Neural progenitor cell (in vitro differentiated cells): Measurements from ENCODE around the gene SNAPC2. TPM values are rescaled to one million over a fixed set of nuclear protein-coding genes. Genes with fewer than 3 reads are reported as not detected.

Experiments
- DNase-seq: peaks from one replicate; pipeline ENCODE4 v3.0.0-alpha.2; 2016; ENCODE audit warnings: low spot score
- H2AFZ ChIP-seq: fragments of 200-600 bp; sonication (generic); replicated peaks from 2 replicates; pipeline ENCODE4 v1.6.1; 2016; ENCODE audit warnings: antibody characterized with exemption
- H3F3A ChIP-seq: fragments of 200-600 bp; sonication (generic); 2 replicates; pipeline ENCODE4 v1.6.1; 2016; ENCODE audit warnings: antibody characterized with exemption, low read depth
- H3K27ac ChIP-seq: fragments of 200-600 bp; sonication (generic); 2 replicates; pipeline ENCODE4 v1.5.1; 2016; ENCODE audit warnings: mild to moderate bottlenecking
- H3K27me3 ChIP-seq: fragments of 200-600 bp; sonication (generic); 2 replicates; pipeline ENCODE4 v1.6.1; 2016; ENCODE audit warnings: mild to moderate bottlenecking, moderate library complexity
- H3K36me3 ChIP-seq: fragments of 200-600 bp; sonication (generic); 2 replicates; pipeline ENCODE4 v1.5.1; 2016
- H3K4me1 ChIP-seq: fragments of 200-600 bp; sonication (generic); 2 replicates; pipeline ENCODE4 v1.6.1; 2016; ENCODE audit warnings: mixed run types
- H3K4me2 ChIP-seq: fragments of 200-600 bp; sonication (generic); 2 replicates; pipeline ENCODE4 v1.6.1; 2016
- H3K4me3 ChIP-seq: fragments of 200-600 bp; sonication (generic); 2 replicates; pipeline ENCODE4 v1.5.1; 2016
- H3K79me2 ChIP-seq: fragments of 200-600 bp; sonication (generic); 2 replicates; pipeline ENCODE4 v1.6.1; 2016; ENCODE audit warnings: low read depth
- H3K9ac ChIP-seq: fragments of 200-600 bp; sonication (generic); 2 replicates; pipeline ENCODE4 v1.6.1; 2016
- H3K9me3 ChIP-seq: fragments of 200-600 bp; sonication (generic); 2 replicates; pipeline ENCODE4 v1.5.1; 2016; ENCODE audit warnings: low read depth
- H4K20me1 ChIP-seq: fragments of 200-600 bp; sonication (generic); 2 replicates; pipeline ENCODE4 v1.6.1; 2016; ENCODE audit warnings: low read depth
- H3K27ac Mint-ChIP-seq: 3 replicates; pipeline ENCODE4 v1.8.0; 2021; ENCODE audit warnings: mixed read lengths
- H3K27me3 Mint-ChIP-seq: 2 replicates; pipeline ENCODE4 v1.8.0; 2022; ENCODE audit warnings: low read depth, mild to moderate bottlenecking, inconsistent platforms, moderate library complexity, mixed read lengths; ENCODE audit not compliant: insufficient read depth
- H3K36me3 Mint-ChIP-seq: 3 replicates; pipeline ENCODE4 v1.8.0; 2021; ENCODE audit warnings: mixed read lengths
- H3K4me1 Mint-ChIP-seq: 3 replicates; pipeline ENCODE4 v1.8.0; 2021; ENCODE audit warnings: mixed read lengths
- H3K4me3 Mint-ChIP-seq: 3 replicates; pipeline ENCODE4 v1.8.0; 2021; ENCODE audit warnings: mild to moderate bottlenecking, moderate library complexity, mixed read lengths
- H3K9me3 Mint-ChIP-seq: 3 replicates; pipeline ENCODE4 v1.8.0; 2020; ENCODE audit warnings: mixed read lengths
- EZH2 ChIP-seq: fragments of 200-600 bp; sonication (generic); IDR thresholded peaks from 2 replicates; pipeline ENCODE4 v1.6.1; 2017; ENCODE audit warnings: antibody characterized with exemption, mild to moderate bottlenecking, moderate library complexity
- EZH2phosphoT487 ChIP-seq: fragments of 200-600 bp; sonication (generic); IDR thresholded peaks from 2 replicates; pipeline ENCODE4 v1.6.1; 2017; ENCODE audit warnings: antibody characterized with exemption
- total RNA-seq: library from RNA; depleted of rRNA; stranded (reverse); fragments of >200 nt; gene quantifications from 2 replicates; pipeline ENCODE4 v1.2.3, GENCODE V29; 2015; ENCODE audit warnings: low replicate concordance
- TF ChIP-seq, protein P1 (sequence below): fragments of 200-600 bp; sonication (generic); IDR thresholded peaks from 2 replicates; pipeline ENCODE4 v1.5.1; 2017; ENCODE audit warnings: antibody characterized with exemption, mild to moderate bottlenecking

Gene SNAPC2
- total RNA-seq, 1 donor from 2014 or later = 5.7 TPM

GRCh38 chr19:7911508-7912143, 8.5 kb upstream of the SNAPC2 start:
- H3F3A ChIP-seq = peaks cover 9% of the 10 kb centered on the region
- Mint-ChIP-seq H3K27ac (no peak overlapping the region), H3K4me3 (no peak overlapping the region), H3K4me1 (peaks cover 3% of the 10 kb centered on the region), H3K36me3 (peaks cover 12% of the 10 kb centered on the region), H3K27me3 (peaks cover 21% of the 10 kb centered on the region), H3K9me3 (no peaks in the 10 kb centered on the region)
- no peak overlapping the region for H3K9ac ChIP-seq
- no peak overlapping the region for H3K4me2 ChIP-seq
- H3K27me3 ChIP-seq = peaks cover 32% of the 10 kb centered on the region
- H2AFZ ChIP-seq = no peak overlapping the region
- H3K9me3 ChIP-seq = no peaks in the 10 kb centered on the region
- H3K79me2 ChIP-seq = peaks cover 11% of the 10 kb centered on the region
- peaks cover 7% of the 10 kb centered on the region for H3K4me1 ChIP-seq
- peaks cover 47% of the 10 kb centered on the region for H4K20me1 ChIP-seq
- no peak for TF ChIP-seq EZH2phosphoT487
- no peak for TF ChIP-seq EZH2
- TF ChIP-seq, protein P1, sequence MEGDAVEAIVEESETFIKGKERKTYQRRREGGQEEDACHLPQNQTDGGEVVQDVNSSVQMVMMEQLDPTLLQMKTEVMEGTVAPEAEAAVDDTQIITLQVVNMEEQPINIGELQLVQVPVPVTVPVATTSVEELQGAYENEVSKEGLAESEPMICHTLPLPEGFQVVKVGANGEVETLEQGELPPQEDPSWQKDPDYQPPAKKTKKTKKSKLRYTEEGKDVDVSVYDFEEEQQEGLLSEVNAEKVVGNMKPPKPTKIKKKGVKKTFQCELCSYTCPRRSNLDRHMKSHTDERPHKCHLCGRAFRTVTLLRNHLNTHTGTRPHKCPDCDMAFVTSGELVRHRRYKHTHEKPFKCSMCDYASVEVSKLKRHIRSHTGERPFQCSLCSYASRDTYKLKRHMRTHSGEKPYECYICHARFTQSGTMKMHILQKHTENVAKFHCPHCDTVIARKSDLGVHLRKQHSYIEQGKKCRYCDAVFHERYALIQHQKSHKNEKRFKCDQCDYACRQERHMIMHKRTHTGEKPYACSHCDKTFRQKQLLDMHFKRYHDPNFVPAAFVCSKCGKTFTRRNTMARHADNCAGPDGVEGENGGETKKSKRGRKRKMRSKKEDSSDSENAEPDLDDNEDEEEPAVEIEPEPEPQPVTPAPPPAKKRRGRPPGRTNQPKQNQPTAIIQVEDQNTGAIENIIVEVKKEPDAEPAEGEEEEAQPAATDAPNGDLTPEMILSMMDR = no peak
- no peak overlapping the region for H3K4me3 ChIP-seq
- H3K36me3 ChIP-seq = no peaks in the 10 kb centered on the region
- no peak overlapping the region for H3K27ac ChIP-seq
- no peak for DNase-seq

- no peak overlapping the region for H2AFZ ChIP-seq
- Mint-ChIP-seq H3K27ac (no peak overlapping the region), H3K4me3 (no peak overlapping the region), H3K9me3 (no peaks in the 10 kb centered on the region), H3K4me1 (peaks cover 6% of the 10 kb centered on the region), H3K36me3 (peaks cover 12% of the 10 kb centered on the region), H3K27me3 (peaks cover 24% of the 10 kb centered on the region)
- peaks cover 41% of the 10 kb centered on the region for H4K20me1 ChIP-seq
- no peak overlapping the region for H3K4me3 ChIP-seq
- H3K79me2 ChIP-seq = peaks cover 7% of the 10 kb centered on the region
- no peak overlapping the region for H3K9ac ChIP-seq
- DNase-seq = no peak
- H3K27me3 ChIP-seq = peaks cover 38% of the 10 kb centered on the region
- TF ChIP-seq, protein P1 = no peak
- TF ChIP-seq EZH2phosphoT487 (no peak), EZH2 (no peak)
- H3K36me3 ChIP-seq = no peaks in the 10 kb centered on the region
- H3K27ac ChIP-seq = no peak overlapping the region
- H3K9me3 ChIP-seq = no peaks in the 10 kb centered on the region
- H3K4me1 ChIP-seq = peaks cover 7% of the 10 kb centered on the region
- H3F3A ChIP-seq = peaks cover 15% of the 10 kb centered on the region
- no peak overlapping the region for H3K4me2 ChIP-seq
Measured at GRCh38 chr19:7912144-7912696, 7.9 kb upstream of the SNAPC2 start.

- Mint-ChIP-seq H3K4me1 (peaks cover 7% of the 10 kb centered on the region), H3K9me3 (no peaks in the 10 kb centered on the region), H3K4me3 (no peak overlapping the region), H3K27me3 (peaks cover 26% of the 10 kb centered on the region), H3K36me3 (peaks cover 12% of the 10 kb centered on the region), H3K27ac (no peak overlapping the region)
- Histone ChIP-seq H3F3A (peaks cover 20% of the 10 kb centered on the region), H3K27me3 (peaks cover 45% of the 10 kb centered on the region), H3K4me3 (no peak overlapping the region), H2AFZ (no peak overlapping the region), H3K79me2 (peaks cover 1% of the 10 kb centered on the region), H3K9ac (no peak overlapping the region), H4K20me1 (peaks cover 34% of the 10 kb centered on the region), H3K36me3 (no peaks in the 10 kb centered on the region), H3K4me1 (peaks cover 7% of the 10 kb centered on the region), H3K9me3 (no peaks in the 10 kb centered on the region), H3K27ac (no peak overlapping the region), H3K4me2 (no peak overlapping the region)
- no peak for DNase-seq
- TF ChIP-seq, protein P1 = no peak
- TF ChIP-seq EZH2phosphoT487 (no peak), EZH2 (no peak)
Measured at GRCh38 chr19:7912697-7913564, 7.2 kb upstream of the SNAPC2 start.
